NCI-H69 (cell line): ENCODE data around the gene LEKR1.
A peak's percentile ranks its signal among the peaks of the same experiment; 100 is the strongest.

Source experiments
- DNase-seq: peaks from one replicate; lab custom pipeline; 2025; lab: John Stamatoyannopoulos, UW

The LEKR1 gene

GRCh38 chr3:157058392-157059071 lies 232.4 kb downstream of the LEKR1 start:
- DNase-seq = no peak

- no peak for DNase-seq
Observed at GRCh38 chr3:157059181-157059580, 233.0 kb downstream of the LEKR1 start.

GRCh38 chr3:157059661-157060060 lies 233.5 kb downstream of the LEKR1 start:
- no peak for DNase-seq

- DNase-seq = peak; percentile 23
Observed at GRCh38 chr3:157061265-157061664, 235.1 kb downstream of the LEKR1 start.

DNA sequence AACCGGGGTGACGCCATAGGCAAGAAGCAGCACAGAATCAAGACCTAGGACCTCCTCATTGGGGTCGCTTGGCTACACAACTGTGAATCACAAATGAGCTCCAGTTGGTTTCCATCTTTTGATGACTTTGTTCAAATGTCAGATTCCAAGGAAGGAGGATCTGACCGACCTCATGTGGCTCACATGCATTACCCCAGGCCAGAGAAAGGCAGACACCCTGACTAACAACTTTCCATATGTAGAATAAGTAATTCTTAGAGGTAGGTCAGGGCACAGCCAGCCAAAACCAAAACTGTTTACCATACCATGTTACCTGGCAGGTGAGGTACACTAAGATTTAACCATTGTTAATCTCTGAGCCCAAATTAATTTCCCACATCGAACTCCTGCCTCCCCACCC lies 237.3 kb downstream of the LEKR1 start:
- DNase-seq = no peak

DNA sequence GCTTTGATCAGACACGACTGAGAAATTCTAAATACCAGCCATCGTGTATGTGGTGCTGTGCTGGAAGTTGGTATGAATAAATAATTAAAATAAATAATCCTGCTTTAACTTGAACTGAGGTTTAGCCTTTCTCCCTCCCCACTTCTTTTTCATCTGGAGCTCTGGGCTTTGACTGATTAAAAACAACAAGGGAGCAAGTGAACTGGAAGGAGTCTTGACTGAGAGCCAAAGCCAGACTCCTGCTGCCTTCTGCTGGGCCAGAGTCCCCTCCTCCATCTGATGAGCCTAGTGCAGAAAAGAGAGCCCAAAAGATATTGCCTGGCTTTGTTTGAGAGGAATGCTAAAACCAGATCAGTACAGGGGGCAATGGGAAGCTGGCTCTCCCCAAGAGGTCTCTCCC lies 237.8 kb downstream of the LEKR1 start:
- DNase-seq = peak; percentile 65

DNA sequence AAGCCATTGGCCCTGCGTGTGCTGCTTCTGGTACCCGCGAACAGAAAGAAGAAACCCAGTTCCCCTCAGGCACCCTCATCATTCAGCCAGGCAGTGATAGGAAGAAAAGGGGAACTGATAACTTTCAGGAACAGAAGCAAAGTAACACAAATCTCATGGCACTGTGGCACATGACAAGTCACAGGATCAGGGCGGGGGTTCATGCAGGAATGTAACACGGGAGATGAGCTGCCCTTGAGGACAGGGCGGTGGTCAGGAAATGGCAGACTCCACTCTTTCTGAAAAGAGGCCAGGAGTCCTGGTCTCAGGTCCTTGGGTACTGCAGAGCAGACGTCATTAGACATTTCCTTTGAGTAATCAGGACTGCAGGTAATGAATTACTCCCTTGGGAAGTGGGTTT lies 238.2 kb downstream of the LEKR1 start:
- peak; percentile 4 for DNase-seq

DNA sequence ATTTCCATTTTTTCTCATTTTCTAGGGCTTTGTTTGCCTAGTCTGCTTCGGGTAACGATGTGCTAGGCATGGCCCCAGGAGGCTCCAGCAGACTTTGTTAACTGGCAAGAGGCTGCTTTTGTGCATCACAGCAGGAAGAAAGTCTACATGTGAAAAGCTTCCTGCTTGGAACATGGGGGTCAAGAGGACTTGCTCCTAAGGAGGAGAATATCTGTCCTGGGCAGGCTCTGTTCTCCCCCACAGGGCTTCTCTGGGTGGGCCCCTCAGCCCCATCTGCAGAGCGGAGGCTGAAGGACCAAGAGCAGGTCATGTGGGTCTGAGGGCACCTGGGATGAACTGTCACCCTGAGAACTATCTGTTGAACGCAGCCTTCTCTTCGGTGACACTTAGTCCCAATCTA lies 239.0 kb downstream of the LEKR1 start:
- DNase-seq = peak; percentile 78

DNA sequence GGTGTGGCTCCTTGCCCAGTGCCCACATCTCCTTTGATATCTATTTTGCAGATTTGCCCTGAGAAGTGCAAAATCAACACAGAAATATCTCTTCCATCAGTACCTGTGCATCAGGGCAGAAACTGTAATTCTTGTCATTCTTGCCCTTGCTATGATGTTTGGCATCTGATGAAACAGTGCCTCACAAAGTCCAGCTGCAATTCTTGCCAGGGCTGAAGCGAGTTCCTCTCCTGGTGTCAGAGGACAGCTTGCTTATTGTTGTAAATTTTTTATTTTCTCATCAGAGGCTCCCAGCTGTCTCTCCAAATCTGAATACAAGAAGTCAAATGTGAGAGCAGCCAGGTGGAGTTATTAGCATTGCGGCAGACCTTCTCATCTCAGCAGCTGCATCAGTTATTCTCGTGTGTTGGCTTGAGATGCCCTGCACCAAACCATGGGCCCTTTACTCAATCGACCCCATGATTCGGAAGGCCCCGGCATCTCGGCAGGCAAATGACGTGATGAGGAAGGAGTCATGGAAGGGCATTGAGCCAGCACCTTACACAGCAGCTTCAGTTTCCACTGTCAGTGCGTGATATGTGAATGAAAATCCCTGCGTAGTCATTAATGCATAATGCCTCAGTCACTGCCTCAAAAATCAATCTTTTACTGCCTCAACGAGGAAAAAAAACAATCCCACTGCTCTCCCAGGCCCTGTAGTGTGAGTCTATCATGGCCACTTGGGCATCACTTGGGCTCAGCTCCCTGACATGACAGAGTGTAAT lies 240.4 kb downstream of the LEKR1 start:
- no peak for DNase-seq

- no peak for DNase-seq
Observed at GRCh38 chr3:157067114-157067513, 241.0 kb downstream of the LEKR1 start.

DNA sequence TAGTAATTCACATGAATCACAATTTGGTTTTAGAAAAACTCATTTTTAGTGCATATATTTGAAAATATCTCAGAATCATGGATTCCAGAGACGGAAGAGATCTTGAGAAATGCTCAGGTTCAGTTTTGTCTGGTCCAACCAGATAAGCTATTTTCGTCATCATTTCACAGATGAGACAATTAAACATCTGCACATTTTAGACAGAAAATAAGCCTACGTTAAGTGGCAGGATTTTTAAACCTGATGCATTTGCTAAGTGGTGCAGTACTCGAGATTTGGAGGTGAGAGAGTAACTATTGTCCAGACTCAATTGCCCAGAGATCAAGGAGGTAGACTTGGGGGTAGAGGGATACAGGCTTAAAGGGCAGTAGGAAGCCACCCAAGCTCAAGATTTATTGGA lies 243.3 kb downstream of the LEKR1 start:
- DNase-seq = no peak

- no peak for DNase-seq
Observed at GRCh38 chr3:157069846-157070677, 243.9 kb downstream of the LEKR1 start.

DNA sequence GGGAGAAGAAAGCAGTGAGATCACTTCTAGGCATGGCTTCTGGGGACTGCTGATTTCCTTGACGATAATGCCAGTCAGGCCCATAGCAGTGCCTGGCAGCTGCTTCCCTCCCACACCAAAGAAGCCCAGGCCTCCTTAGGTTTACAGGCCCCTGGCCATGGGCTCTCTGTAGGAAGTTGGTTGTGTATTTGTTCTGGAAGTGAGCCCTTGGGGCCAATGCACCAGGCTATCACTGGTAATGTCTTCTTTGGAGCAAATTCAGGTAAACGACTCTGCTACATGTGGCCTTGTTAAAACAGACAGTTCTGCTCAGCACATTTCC lies 244.5 kb downstream of the LEKR1 start:
- peak; percentile 3 for DNase-seq

DNA sequence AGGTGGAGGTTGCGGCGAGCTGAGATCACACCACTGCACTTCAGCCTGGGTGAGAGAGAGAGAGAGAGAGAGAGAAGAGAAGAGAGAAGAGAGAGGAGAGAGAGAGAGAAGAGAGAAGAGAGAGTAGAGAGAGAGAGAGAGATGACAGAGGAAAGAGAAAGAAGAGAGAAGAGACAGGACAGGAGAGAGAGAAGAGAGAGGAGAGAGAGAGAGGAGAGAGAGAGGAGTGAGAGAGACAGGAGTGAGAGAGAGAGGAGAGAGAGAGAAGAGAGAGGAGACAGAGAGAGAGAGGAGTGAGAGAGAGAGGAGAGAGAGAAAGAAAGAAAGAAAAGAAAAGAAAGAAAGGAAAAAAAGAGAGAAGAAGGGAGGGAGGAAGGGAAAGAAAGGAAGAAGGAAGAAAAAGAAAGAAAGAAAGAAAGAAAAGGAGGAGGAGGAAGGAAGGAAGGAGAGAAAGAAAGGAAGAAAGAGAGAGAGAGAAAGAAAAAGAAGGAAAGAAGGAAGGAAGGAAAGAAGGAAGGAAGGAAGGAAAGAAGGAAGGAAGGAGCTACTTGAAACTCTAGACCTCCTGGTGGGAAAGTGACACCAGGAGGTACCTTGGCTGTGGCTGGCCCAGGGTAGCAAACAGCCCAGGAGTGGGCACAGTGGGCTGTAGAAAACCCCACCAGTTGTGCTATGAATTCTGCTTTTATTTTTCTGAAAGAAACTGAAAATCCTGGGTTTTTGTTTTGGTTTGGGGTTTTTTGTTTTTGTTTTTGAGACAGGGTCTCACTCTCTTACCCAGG lies 245.8 kb downstream of the LEKR1 start:
- DNase-seq = no peak

DNA sequence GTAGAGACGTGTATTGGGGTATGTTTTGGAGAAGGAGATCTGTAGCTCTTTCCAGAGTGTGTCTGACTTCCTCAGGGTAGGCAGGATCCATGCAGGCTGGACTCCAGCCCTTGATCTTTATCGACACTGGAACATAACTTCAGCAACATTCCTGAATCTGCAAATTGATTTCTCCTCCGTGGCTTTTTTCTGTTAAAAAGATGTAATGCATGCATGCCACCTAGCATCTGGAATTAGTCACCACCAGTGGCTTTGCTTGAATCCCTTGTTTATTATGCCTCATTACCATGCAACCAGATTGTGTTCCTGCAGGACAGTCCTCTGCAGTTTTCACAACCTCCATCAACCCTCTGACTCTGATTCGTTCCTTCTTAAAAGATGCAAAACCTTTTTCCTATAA lies 247.7 kb downstream of the LEKR1 start:
- no peak for DNase-seq

- peak; percentile 16 for DNase-seq
Observed at GRCh38 chr3:157074490-157074889, 248.3 kb downstream of the LEKR1 start.

- no peak for DNase-seq
Observed at GRCh38 chr3:157074981-157075380, 248.8 kb downstream of the LEKR1 start.

- DNase-seq = no peak
Observed at GRCh38 chr3:157075693-157076420, 249.7 kb downstream of the LEKR1 start.

- DNase-seq = no peak
Observed at GRCh38 chr3:157077565-157077991, 251.4 kb downstream of the LEKR1 start.

DNA sequence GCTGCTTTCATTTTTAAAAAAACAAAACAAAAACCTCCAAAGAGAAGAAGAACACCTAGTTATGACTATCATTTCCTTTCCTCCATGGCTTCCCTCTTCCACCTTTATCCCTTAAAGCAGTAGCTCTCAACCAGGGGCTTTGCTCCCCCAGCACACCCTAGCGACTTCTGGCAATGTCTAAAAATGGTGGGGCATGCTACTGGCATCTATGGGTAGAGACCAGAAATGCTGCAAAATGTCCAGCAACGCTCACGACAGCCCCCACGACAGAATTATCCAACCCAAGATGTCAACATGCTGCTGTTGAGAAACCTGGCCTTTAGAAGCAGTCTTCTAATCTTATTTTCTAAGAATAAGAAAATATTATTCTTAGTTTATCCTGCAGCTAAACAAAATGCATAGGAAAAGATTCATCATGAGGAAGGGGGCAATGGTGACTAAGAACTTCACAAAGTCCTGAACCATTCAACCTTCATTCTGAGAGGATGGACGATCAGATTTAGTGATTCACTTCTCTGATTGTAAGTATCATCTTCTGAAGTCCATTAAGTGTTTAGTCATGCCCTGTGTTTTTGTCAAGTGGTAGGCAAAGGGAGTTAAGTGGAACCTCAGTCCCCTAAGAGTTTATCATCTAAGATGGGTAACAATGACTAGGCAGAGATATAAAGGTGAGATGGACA lies 252.1 kb downstream of the LEKR1 start:
- no peak for DNase-seq

DNA sequence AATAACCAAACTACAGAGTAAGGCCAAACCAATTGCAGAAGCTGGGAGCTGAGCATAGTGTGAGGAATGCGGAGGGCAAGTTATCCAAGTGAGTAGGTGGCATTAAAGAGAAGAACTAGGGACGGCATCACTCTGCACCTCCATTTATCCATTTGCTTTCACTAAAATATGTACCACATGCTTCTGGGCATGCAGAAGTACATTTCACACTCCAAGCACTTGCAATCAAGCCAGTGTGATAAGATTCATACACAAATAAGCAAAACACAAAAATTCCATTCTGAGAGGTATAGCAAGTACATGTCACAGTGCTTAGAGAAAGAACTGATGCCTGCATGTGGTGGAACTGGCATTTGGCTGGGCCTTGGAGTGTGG lies 252.6 kb downstream of the LEKR1 start:
- no peak for DNase-seq
